GM20000 (cell line): ENCODE results near the gene TDRD7.

Experiments
- DNase-seq: peaks from one replicate; pipeline ENCODE4 v3.0.0; 2012; ENCODE audit warnings: low spot score
- TF ChIP-seq, protein P1 (sequence below): IDR thresholded peaks from 2 replicates; pipeline ENCODE4 v1.5.1; 2012; ENCODE audit warnings: mild to moderate bottlenecking, control low read depth; ENCODE audit errors: extremely low read depth, missing control alignments

TDRD7 gene

DNA sequence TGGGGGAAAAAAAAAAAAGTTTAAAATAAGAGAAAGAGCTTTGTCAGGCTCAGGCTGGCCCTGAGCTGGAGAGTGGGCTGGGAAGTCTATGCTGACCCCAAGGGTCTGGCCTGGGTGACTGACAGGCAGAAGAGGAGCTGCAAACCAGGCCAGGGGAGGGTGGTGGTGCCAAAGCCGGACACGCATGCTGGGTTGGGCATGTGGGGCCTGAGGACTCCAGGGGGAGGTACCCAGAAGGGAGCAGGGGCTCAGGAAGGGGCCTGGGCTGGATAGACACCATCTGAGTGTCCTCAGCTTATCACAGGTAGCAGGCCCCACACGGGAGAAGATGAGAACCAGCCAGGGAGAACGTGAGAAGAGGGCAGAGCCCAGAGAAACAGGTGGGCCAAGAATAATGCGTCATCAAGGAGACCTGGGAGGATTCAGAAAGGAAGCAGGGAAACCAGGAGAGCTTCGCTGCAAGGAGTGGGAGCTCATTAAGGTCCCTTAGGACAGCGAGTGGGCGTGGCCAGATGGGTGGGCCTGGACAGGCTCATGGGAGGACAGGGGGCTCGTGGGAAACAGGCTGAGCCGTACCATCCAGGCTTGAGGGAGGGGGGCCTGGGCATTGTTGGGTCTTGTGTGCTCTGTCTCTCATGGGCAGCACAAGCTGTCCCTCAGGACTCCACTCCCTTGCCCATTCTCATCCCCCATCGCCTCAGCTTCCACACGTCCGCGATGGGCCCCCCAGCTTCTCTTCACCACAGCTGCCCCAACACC is 105.6 kb downstream of the TDRD7 start:
- TF ChIP-seq, protein P1, sequence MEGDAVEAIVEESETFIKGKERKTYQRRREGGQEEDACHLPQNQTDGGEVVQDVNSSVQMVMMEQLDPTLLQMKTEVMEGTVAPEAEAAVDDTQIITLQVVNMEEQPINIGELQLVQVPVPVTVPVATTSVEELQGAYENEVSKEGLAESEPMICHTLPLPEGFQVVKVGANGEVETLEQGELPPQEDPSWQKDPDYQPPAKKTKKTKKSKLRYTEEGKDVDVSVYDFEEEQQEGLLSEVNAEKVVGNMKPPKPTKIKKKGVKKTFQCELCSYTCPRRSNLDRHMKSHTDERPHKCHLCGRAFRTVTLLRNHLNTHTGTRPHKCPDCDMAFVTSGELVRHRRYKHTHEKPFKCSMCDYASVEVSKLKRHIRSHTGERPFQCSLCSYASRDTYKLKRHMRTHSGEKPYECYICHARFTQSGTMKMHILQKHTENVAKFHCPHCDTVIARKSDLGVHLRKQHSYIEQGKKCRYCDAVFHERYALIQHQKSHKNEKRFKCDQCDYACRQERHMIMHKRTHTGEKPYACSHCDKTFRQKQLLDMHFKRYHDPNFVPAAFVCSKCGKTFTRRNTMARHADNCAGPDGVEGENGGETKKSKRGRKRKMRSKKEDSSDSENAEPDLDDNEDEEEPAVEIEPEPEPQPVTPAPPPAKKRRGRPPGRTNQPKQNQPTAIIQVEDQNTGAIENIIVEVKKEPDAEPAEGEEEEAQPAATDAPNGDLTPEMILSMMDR = no peak
- no peak for DNase-seq

DNA sequence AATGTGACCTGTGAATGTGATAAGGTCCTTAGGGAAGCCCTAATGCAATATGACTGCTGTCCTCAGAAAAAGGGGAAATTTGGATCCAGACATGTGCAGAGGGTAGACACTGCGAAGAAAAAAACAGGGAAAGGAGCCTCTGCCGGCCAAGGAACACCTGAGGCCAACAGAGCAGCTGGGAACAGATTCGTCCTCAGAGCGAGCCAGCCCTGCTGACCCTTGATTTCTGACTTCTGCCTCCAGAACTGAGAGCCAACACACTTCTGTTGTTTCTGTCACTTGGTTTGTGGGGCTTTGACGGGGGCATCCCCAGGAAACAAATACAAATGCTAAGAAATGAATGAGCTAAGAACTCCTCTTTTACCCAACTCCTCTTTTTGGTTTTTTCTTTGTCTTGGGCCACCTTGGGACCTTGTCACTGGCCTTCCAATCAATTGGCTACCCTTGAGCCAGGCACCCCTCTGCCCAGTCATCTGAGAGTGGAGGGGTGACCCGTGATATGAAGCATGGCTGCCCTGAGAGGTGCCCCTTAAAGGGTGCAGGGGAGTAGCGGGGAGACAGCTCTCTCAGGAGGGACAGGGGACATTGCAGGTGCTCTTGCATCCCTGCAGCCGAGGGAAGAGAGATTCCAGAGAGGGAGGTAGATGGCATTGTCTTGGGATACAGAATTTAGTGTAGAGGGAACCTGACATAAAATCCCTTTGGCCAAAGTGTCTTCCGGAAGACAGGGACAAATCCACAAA is 106.4 kb downstream of the TDRD7 start:
- DNase-seq = no peak
- TF ChIP-seq, protein P1 = no peak

DNA sequence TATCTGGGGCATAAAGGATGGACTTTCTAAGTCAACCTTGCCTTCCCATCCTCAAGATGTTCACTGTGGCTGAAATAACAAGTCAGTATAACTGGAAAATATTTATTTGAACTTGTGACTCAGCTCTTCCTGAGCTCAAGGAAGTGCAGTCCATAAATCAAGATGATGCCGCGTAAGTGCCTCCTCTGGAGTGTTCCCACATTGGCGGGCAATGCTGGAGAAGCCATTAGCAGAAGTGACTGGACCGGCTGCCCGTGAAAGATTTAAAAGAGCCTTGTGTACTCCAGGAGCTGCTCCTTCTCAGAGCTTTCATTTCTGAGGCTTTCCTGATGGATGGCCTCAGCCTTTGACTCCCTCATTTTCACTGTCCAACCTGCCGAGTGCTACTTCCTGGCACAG is 107.0 kb downstream of the TDRD7 start:
- TF ChIP-seq, protein P1 = no peak
- no peak for DNase-seq

DNA sequence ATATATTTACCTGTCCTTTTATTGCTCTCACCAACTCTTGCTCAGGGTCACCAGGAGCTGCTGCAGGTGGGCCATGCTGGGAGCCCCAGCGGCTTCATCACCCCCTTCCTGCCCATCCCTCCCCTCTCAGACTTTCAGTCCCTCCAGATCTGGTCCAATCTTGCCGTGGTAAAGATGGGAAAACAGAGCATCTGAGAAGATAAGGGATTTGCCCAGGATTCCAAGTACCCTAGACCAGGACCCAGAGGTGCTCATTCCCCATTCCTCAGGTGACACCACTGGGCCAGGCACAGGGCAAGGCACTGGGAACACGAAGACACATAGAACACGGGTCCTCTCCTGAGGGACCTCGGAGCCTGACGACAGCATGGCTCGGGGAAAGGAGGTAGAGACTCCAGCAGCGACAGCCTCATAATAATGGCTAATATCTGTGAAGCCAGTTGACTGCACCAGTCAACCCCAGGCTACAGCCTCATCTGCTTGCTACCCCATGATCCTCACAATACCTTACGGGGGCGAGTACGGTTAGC is 107.6 kb downstream of the TDRD7 start:
- TF ChIP-seq, protein P1 = no peak
- DNase-seq = no peak

DNA sequence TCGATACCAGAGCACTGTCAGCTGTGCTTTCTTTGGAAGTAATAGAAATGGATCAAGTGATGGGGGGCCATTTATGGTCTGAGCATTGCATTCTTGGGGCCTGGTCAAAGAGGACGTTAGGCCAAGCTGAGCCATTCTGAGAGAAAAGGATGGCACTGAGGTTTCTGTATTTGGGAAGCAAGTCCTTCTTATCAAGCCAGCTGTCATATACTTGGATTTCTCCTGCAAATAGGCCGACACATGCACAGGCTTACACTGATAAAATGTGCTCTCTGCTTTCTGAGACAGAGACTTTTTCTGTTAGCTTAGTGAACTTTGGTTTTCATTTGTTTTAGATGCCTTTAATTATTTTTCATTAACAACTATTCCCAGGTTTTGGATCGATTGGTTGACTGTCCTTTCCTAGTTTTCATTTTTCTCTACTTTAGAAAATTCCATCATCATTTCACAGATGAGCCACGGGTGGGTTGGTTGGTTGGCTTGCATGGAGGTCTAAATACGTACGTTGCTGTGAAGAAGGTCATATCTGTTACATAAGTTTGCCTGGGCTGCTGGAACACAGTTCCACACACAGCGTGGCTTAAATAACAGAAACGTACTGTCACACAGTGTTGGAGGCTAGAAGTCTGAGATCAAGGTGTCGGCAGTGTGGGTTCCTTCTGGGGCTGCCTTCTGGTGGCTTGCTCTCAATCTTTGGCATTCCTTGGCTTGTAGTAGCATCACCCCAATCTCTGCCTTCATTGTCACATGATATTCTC is 109.9 kb downstream of the TDRD7 start:
- DNase-seq = no peak
- TF ChIP-seq, protein P1 = no peak

DNA sequence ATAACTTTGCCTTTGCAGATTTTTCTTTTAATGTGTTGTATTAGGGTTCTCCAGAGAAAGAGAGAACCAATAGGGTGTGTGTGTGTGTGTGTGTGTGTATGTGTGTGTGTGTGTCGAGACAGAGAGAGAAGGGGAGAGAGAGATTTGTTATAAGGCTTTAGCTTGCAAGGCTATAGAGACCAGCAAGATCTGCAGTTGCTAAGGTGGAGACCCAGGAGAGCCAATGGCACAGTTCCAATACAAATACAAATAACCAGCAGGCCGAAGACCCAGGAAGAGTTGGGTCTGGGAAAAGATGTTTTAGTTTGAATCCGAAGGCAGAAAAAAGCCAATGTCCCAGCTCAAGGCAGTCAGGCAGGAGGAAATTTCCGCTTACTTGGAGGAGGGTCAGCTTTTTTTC is 112.5 kb downstream of the TDRD7 start:
- TF ChIP-seq, protein P1 = no peak
- DNase-seq = no peak
